Kidney (tissue), 14 donors: ENCODE measurements around the gene DNAL4. TPM values are rescaled to one million over a fixed set of nuclear protein-coding genes. Genes with fewer than 3 reads are reported as not detected.

Source experiments
- DNase-seq, 5 donors: peaks; one replicate each; pipeline ENCODE4 v3.0.0-alpha.2; 2013 to 2020
- FAIRE-seq: peaks from 2 replicates; lab custom pipeline; 2012; peaks lifted over from hg19 to GRCh38; lab: Jason Lieb, UNC
- H3K27ac ChIP-seq, 2 donors: one replicate each; pipeline ENCODE4 v1.7.0; 2013; ENCODE audit warnings: low read depth in 2 of 2, low read length in 2 of 2, inconsistent platforms in 1 of 2
- H3K27me3 ChIP-seq: one replicate; pipeline ENCODE4 v1.7.1; 2013; ENCODE audit warnings: low read length, inconsistent platforms; ENCODE audit not compliant: control insufficient read depth, insufficient read depth
- H3K36me3 ChIP-seq, 3 donors: one replicate each; pipeline versions ENCODE4 v1.7.0 to v1.7.1; 2013; ENCODE audit warnings: low read length in 3 of 3, control low read depth in 1 of 3, inconsistent platforms in 1 of 3; ENCODE audit not compliant: insufficient read depth in 3 of 3, control insufficient read depth in 2 of 3
- H3K4me1 ChIP-seq, 3 donors: one replicate each; pipeline versions ENCODE4 v1.7.0 to v1.7.1; 2013; ENCODE audit warnings: low read length in 3 of 3, inconsistent platforms in 1 of 3, low read depth in 1 of 3; ENCODE audit not compliant: control insufficient read depth in 2 of 3, insufficient read depth in 2 of 3
- H3K4me3 ChIP-seq, 3 donors: one replicate each; pipeline versions ENCODE4 v1.7.0 to v1.8.1; 2013; ENCODE audit warnings: low read length in 3 of 3, control low read depth in 1 of 3, inconsistent platforms in 1 of 3
- H3K9ac ChIP-seq, 3 donors: one replicate each; pipeline versions ENCODE4 v1.7.0 to v1.7.1; 2013; ENCODE audit warnings: low read length in 3 of 3, control low read depth in 1 of 3, inconsistent platforms in 1 of 3
- H3K9me3 ChIP-seq, 3 donors: one replicate each; pipeline versions ENCODE4 v1.7.0 to v1.7.1; 2013; ENCODE audit warnings: low read length in 3 of 3, control low read depth in 1 of 3, inconsistent platforms in 1 of 3; ENCODE audit not compliant: control insufficient read depth in 2 of 3, insufficient read depth in 1 of 3
- intact Hi-C: fragments of 100-400 bp; cut with DNase I; formaldehyde crosslinking; loops from one replicate; pipeline ENCODE4 v1.11.1; 2022
- polyA plus RNA-seq: library from polyadenylated mRNA; stranded (reverse); fragments of 350-450 nt; fragmentation: Illumina TruSeq; extraction: RNeasy Lipid Tissue Mini Kit (QIAGEN cat#74804); gene quantifications from one replicate; pipeline ENCODE4 v1.2.3, GENCODE V29; 2014; ENCODE audit warnings: low read depth, low replicate concordance; ENCODE audit not compliant: insufficient read depth
- total RNA-seq: library from RNA; stranded (reverse); fragmentation: NEBNext Ultra II Directional; extraction: Animal tissue kit (Norgen Biotek cat#: 25700); gene quantifications from one replicate; pipeline ENCODE4 v1.2.1, GENCODE V29; 2021
- TF ChIP-seq, protein P1 (sequence below): IDR thresholded peaks from 3 replicates; pipeline ENCODE4 v1.5.1; 2012; ENCODE audit warnings: mild to moderate bottlenecking, moderate library complexity, borderline replicate concordance; ENCODE audit not compliant: insufficient read depth; ENCODE audit errors: extremely low read depth
- donor health status: control.
- donor health status: control.
- donor health status: control.
- donor health status: control.
- donor health status: control.
- donor health status: DM: yes; HTN: yes; CAD: no.
- donor health status: Normal renal cell carcinoma (clear cell type).

DNAL4 gene
- total and polyA plus RNA-seq, 2 donors from 2014 or later, result 26.5 to 39.7 TPM

DNA sequence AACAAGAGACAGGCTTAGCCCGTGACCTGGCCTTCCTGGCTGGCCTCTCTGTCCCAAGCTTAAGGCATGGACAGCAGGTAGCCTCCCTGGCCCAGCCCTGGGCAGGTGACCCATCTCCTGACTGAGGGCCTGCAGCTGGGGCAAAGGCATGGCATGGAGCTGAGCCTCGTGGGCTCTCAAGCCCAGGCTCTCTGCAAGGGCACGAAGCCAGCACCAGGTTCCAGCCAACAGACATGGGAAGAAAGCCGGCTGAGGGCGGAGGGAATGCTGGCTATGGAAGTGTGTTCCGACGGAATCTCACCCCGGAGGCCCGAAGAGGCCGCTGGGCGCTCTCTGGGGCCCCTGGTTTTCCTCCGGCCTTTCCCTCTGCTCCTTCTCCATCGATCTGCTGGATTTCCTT, 12.9 kb downstream of the DNAL4 start:
- Histone ChIP-seq H3K36me3 (no peaks in the 10 kb centered on the region), H3K4me3 (no peak overlapping the region), H3K27me3 (no peaks in the 10 kb centered on the region), H3K27ac (no peak overlapping the region), H3K9me3 (no peaks in the 10 kb centered on the region), H3K9ac (no peak overlapping the region), H3K4me1 (no peaks in the 10 kb centered on the region)
- FAIRE-seq (no peak), DNase-seq (no peak)
- intact Hi-C loops, result no loop called here
- TF ChIP-seq, protein P1, sequence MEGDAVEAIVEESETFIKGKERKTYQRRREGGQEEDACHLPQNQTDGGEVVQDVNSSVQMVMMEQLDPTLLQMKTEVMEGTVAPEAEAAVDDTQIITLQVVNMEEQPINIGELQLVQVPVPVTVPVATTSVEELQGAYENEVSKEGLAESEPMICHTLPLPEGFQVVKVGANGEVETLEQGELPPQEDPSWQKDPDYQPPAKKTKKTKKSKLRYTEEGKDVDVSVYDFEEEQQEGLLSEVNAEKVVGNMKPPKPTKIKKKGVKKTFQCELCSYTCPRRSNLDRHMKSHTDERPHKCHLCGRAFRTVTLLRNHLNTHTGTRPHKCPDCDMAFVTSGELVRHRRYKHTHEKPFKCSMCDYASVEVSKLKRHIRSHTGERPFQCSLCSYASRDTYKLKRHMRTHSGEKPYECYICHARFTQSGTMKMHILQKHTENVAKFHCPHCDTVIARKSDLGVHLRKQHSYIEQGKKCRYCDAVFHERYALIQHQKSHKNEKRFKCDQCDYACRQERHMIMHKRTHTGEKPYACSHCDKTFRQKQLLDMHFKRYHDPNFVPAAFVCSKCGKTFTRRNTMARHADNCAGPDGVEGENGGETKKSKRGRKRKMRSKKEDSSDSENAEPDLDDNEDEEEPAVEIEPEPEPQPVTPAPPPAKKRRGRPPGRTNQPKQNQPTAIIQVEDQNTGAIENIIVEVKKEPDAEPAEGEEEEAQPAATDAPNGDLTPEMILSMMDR, result no peak

DNA sequence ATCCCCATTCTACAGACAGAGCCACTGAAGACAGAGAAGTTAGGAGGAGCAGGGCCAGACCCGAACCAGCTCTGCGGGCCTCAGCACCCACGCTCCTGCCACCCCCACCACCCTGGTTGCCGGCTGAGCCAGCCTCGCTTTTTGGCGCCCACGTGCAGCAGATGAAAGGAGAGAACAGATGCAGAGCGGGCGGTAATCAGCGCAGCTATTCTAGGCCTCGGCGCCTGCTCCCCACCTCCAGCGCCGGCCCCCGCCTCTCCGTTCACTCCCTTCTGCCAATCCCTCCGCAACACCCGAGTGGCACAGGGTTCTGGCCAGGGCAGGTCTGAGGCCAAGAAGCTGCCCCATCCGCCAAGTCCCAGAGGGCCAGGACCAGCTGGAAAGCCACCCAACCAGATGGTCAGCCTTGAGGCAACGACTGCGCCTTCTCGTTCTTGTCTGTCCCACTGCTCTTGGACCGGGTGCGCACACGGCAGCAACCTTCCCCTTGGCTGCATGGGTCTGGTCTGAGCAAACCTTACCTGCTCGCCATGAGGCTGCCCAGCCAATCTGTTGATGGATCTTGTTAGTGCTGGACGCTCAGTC, 16.8 kb downstream of the DNAL4 start:
- intact Hi-C loops, result no loop called here
- no peaks in the 10 kb centered on the region for H3K9me3 ChIP-seq
- no peaks in the 10 kb centered on the region for H3K4me1 ChIP-seq
- no peaks in the 10 kb centered on the region for H3K36me3 ChIP-seq
- no peak overlapping the region for H3K27ac ChIP-seq
- H3K27me3 ChIP-seq, result no peaks in the 10 kb centered on the region
- FAIRE-seq (no peak), DNase-seq (no peak)
- TF ChIP-seq, protein P1, result no peak
- no peak overlapping the region for H3K4me3 ChIP-seq
- H3K9ac ChIP-seq, result no peak overlapping the region

DNA sequence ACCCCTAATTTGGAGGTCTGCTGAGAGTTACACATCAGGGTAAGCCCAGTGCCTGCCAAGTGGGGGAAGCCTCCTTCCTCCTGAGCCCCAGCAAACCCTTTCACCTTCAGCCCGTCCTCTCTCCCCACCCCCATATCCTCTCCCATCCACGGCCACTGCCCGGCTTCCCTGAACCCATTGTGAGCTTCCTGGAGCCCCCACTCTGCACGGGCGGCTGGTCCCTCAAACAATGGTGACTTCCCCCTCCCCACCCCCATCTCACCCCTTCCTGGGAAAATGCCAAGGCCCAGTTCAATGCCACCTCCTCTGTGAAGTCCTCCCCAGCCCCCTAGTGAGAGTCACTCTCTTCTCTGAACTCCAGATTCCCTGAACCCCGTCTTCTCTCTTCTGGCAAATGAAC, 17.9 kb downstream of the DNAL4 start:
- FAIRE-seq, result no peak

More for the DNA sequence above, 17.9 kb downstream of the DNAL4 start:
- intact Hi-C loops, result no loop called here
- Histone ChIP-seq H3K4me1 (no peaks in the 10 kb centered on the region), H3K36me3 (no peaks in the 10 kb centered on the region), H3K9me3 (no peaks in the 10 kb centered on the region), H3K9ac (no peak overlapping the region), H3K27ac (no peak overlapping the region), H3K4me3 (no peak overlapping the region), H3K27me3 (no peaks in the 10 kb centered on the region)
- TF ChIP-seq, protein P1, result no peak
- DNase-seq, result no peak
